HepG2 (cell line): Measurements from ENCODE around the gene PRM3. TPM values are rescaled to one million over a fixed set of nuclear protein-coding genes. Genes with fewer than 3 reads are reported as not detected.
A peak's percentile ranks its signal among the peaks of the same experiment; 100 is the strongest.

Experiments used
- ASH2L ChIP-seq: fragments of 300-600, 200-600 bp; sonication (generic); IDR thresholded peaks from 2 replicates; pipeline ENCODE4 v1.7.0; 2017; ENCODE audit warnings: low read depth, mild to moderate bottlenecking, moderate library complexity, mixed read lengths, low read length; ENCODE audit not compliant: insufficient read length
- BORCS8-MEF2B ChIP-seq: sonication (generic); formaldehyde crosslinking; IDR thresholded peaks from 2 replicates; pipeline ENCODE4 v1.8.0; 2022; ENCODE audit warnings: mild to moderate bottlenecking, missing genetic modification reagents
- ELF3 ChIP-seq: IDR thresholded peaks from 2 replicates; pipeline ENCODE4 v1.6.1; 2016; ENCODE audit warnings: missing genetic modification reagents, missing compliant biosample characterization
- GABPA ChIP-seq, 2 experiments: IDR thresholded peaks; 2 replicates each; pipeline ENCODE4 v1.6.1; 2011 to 2016; ENCODE audit warnings: low read depth in 2 of 2, low read length in 1 of 2, missing biosample characterization in 1 of 2, missing genetic modification characterization in 1 of 2
- HIVEP1 ChIP-seq: sonication (generic); formaldehyde crosslinking; IDR thresholded peaks from 2 replicates; pipeline ENCODE4 v1.4.0; 2020; ENCODE audit warnings: mild to moderate bottlenecking, missing genetic modification reagents
- HOXA5 ChIP-seq: sonication (generic); formaldehyde crosslinking; IDR thresholded peaks from 2 replicates; pipeline ENCODE4 v1.4.0; 2020; ENCODE audit warnings: missing genetic modification reagents
- KMT2B ChIP-seq: IDR thresholded peaks from 2 replicates; pipeline ENCODE4 v1.6.1; 2016; ENCODE audit warnings: missing genetic modification reagents, missing compliant biosample characterization
- XRCC5 ChIP-seq: fragments of 200-400 bp; formaldehyde crosslinking; optimal IDR thresholded peaks from 2 replicates; pipeline ENCODE3; 2017; ENCODE audit warnings: mild to moderate bottlenecking, low read length
- ZBTB3 ChIP-seq: sonication (generic); formaldehyde crosslinking; IDR thresholded peaks from 2 replicates; pipeline ENCODE4 v1.4.0; 2020; ENCODE audit warnings: low read depth, mild to moderate bottlenecking, moderate library complexity, missing genetic modification reagents, borderline replicate concordance
- ZNF17 ChIP-seq: sonication (generic); formaldehyde crosslinking; IDR thresholded peaks from 2 replicates; pipeline ENCODE4 v1.5.0; 2020; ENCODE audit warnings: mild to moderate bottlenecking, missing genetic modification reagents
- ZNF224 ChIP-seq: sonication (generic); formaldehyde crosslinking; IDR thresholded peaks from 2 replicates; pipeline ENCODE4 v1.5.0; 2020; ENCODE audit warnings: mild to moderate bottlenecking, missing genetic modification reagents
- ZNF326 ChIP-seq: sonication (generic); formaldehyde crosslinking; IDR thresholded peaks from 2 replicates; pipeline ENCODE4 v1.4.0; 2020; ENCODE audit warnings: missing genetic modification reagents, borderline replicate concordance
- ZNF441 ChIP-seq: sonication (generic); formaldehyde crosslinking; IDR thresholded peaks from 2 replicates; pipeline ENCODE4 v1.7.0; 2021; ENCODE audit warnings: missing genetic modification reagents, borderline replicate concordance
- ZNF567 ChIP-seq: sonication (generic); formaldehyde crosslinking; IDR thresholded peaks from 2 replicates; pipeline ENCODE4 v1.8.1; 2023; ENCODE audit warnings: mild to moderate bottlenecking, missing genetic modification reagents, borderline replicate concordance
- ZNF616 ChIP-seq: sonication (generic); formaldehyde crosslinking; IDR thresholded peaks from 2 replicates; pipeline ENCODE4 v1.5.0; 2020; ENCODE audit warnings: low read depth, mild to moderate bottlenecking, missing genetic modification reagents
- ZNF703 ChIP-seq: sonication (generic); formaldehyde crosslinking; IDR thresholded peaks from 2 replicates; pipeline ENCODE4 v1.5.1; 2020; ENCODE audit warnings: missing genetic modification reagents, mild to moderate bottlenecking, moderate library complexity, borderline replicate concordance
- ZNF777 ChIP-seq: sonication (generic); formaldehyde crosslinking; IDR thresholded peaks from 2 replicates; pipeline ENCODE4 v1.4.0; 2020; ENCODE audit warnings: missing genetic modification reagents
- polyA plus RNA-seq, 8 experiments: library from polyadenylated mRNA; depleted of rRNA in 3 of 8; stranded (reverse) in 7 of 8; unstranded in 1 of 8; fragments of >200 nt; fragmentation: Illumina TruSeq in 4 of 8; extraction: Trizol in 4 of 8; gene quantifications; 2 replicates each; pipeline versions ENCODE4 v1.2.1 to v1.2.3, GENCODE V29; 2011 to 2016; ENCODE audit warnings: low read depth in 4 of 8, missing spikeins in 1 of 8, mixed read lengths in 1 of 8; ENCODE audit not compliant: insufficient read depth in 1 of 8
- total RNA-seq, 5 experiments: library from RNA; depleted of rRNA; stranded (reverse); fragments of >200 nt; fragmentation: Illumina TruSeq; extraction: Trizol; gene quantifications; 2 replicates each; pipeline ENCODE4 v1.2.3, GENCODE V29; 2016; ENCODE audit warnings: low read depth in 1 of 5
- TF ChIP-seq, protein P1 (sequence below): sonication (generic); formaldehyde crosslinking; IDR thresholded peaks from 2 replicates; pipeline ENCODE4 v1.4.0; 2020; ENCODE audit warnings: low read depth, mild to moderate bottlenecking, missing genetic modification reagents
- TF ChIP-seq, protein P2 (sequence below): IDR thresholded peaks from 2 replicates; pipeline ENCODE4 v1.6.1; 2016
- TF ChIP-seq, protein P3 (sequence below): sonication (generic); formaldehyde crosslinking; IDR thresholded peaks from 2 replicates; pipeline ENCODE4 v1.4.0; 2020; ENCODE audit warnings: low read depth, mild to moderate bottlenecking, missing genetic modification reagents
- TF ChIP-seq, protein P4 (sequence below): sonication (generic); formaldehyde crosslinking; IDR thresholded peaks from 2 replicates; pipeline ENCODE4 v1.4.0; 2020; ENCODE audit warnings: missing genetic modification reagents
- TF ChIP-seq, protein P5 (sequence below): sonication (generic); formaldehyde crosslinking; conservative IDR thresholded peaks from 2 replicates; pipeline ENCODE4 v1.8.0; 2022; ENCODE audit warnings: mild to moderate bottlenecking, moderate library complexity, missing genetic modification reagents

Gene PRM3
- total and polyA plus RNA-seq, 2 of the 13 experiments (the other 11 are each of a cell fraction or from before 2014, with no cell fraction given) = not detected

DNA sequence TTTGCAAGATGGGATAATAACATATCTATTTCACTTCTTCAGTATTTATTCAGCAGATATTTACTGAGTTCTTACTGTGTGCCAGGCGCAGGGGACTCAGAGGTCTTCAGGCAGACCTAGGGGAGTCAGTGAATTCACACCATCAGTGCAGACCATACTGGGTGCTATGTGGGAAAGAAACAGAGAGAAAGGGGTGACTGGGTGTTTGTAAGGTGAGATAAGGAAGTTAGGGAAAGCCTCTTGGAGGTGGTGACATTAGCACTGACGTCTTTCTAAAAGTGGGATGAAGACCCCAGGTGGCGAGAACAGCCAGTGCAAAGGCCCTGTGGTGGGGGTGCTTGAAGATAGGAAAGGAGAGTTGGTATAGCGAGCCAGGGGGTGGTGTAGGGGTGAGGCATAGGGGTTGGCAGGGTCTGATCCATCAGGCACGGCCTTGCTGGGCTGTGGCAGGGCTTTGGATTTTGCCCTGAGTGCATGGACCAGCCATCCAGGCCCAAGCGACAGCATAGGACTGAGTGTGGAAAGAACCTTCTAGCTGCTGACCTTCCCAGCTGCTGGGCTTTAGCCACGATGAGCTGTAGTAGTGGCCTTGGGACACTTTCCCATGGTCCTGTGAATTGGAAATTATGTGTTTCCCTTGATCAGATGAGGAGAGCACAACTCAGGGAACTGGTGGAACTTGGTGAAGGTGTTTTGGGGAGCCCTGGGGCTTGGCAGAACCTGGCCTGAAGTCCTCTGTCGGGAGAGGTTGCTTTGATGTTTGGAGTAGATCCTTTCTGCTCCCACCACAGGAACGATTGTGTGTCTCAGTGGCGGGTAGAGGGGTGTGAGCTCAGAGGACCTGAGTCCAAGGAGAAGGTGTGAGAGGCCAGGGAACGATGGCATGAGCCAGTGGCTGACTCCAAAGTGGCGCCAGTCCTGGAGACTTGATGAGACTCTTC is 13.5 kb downstream of the PRM3 start (continued):
- TF ChIP-seq ZBTB3 = no peak
- no peak for TF ChIP-seq GABPA (IDR thresholded peaks at IDR 0.05; ENCODE audit: low read depth, low read length)
- no peak for TF ChIP-seq GABPA (CRISPR knock-in tag; IDR thresholded peaks at IDR 0.05; ENCODE audit: low read depth)
- TF ChIP-seq, protein P1, sequence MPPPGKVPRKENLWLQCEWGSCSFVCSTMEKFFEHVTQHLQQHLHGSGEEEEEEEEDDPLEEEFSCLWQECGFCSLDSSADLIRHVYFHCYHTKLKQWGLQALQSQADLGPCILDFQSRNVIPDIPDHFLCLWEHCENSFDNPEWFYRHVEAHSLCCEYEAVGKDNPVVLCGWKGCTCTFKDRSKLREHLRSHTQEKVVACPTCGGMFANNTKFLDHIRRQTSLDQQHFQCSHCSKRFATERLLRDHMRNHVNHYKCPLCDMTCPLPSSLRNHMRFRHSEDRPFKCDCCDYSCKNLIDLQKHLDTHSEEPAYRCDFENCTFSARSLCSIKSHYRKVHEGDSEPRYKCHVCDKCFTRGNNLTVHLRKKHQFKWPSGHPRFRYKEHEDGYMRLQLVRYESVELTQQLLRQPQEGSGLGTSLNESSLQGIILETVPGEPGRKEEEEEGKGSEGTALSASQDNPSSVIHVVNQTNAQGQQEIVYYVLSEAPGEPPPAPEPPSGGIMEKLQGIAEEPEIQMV (CRISPR knock-in tag) = no peak
- TF ChIP-seq ZNF326 (CRISPR knock-in tag) = no peak; the same call in 1 of the 2 replicates
- TF ChIP-seq ELF3 (CRISPR knock-in tag) = no peak
- TF ChIP-seq ZNF703 (CRISPR knock-in tag) = no peak
- TF ChIP-seq ZNF17 (CRISPR knock-in tag) = no peak
- no peak for TF ChIP-seq BORCS8-MEF2B (CRISPR knock-in tag)
- TF ChIP-seq ZNF616 (CRISPR knock-in tag) = peak; percentile 12; the same call in 1 of the 2 replicates
- TF ChIP-seq, protein P2, sequence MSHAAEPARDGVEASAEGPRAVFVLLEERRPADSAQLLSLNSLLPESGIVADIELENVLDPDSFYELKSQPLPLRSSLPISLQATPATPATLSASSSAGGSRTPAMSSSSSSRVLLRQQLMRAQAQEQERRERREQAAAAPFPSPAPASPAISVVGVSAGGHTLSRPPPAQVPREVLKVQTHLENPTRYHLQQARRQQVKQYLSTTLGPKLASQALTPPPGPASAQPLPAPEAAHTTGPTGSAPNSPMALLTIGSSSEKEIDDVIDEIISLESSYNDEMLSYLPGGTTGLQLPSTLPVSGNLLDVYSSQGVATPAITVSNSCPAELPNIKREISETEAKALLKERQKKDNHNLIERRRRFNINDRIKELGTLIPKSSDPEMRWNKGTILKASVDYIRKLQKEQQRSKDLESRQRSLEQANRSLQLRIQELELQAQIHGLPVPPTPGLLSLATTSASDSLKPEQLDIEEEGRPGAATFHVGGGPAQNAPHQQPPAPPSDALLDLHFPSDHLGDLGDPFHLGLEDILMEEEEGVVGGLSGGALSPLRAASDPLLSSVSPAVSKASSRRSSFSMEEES (CRISPR knock-in tag) = no peak
- peak; percentile 58; the same call in 1 of the 2 replicates for TF ChIP-seq ZNF224 (CRISPR knock-in tag)
- TF ChIP-seq HIVEP1 (CRISPR knock-in tag) = peak; percentile 27; the same call in 1 of the 2 replicates
- no peak for TF ChIP-seq HOXA5
- TF ChIP-seq, protein P3, sequence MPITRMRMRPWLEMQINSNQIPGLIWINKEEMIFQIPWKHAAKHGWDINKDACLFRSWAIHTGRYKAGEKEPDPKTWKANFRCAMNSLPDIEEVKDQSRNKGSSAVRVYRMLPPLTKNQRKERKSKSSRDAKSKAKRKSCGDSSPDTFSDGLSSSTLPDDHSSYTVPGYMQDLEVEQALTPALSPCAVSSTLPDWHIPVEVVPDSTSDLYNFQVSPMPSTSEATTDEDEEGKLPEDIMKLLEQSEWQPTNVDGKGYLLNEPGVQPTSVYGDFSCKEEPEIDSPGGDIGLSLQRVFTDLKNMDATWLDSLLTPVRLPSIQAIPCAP = no peak
- TF ChIP-seq, protein P4, sequence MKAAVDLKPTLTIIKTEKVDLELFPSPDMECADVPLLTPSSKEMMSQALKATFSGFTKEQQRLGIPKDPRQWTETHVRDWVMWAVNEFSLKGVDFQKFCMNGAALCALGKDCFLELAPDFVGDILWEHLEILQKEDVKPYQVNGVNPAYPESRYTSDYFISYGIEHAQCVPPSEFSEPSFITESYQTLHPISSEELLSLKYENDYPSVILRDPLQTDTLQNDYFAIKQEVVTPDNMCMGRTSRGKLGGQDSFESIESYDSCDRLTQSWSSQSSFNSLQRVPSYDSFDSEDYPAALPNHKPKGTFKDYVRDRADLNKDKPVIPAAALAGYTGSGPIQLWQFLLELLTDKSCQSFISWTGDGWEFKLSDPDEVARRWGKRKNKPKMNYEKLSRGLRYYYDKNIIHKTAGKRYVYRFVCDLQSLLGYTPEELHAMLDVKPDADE = no peak
- peak; percentile 65; the same call in 1 of the 2 replicates for TF ChIP-seq ZNF441
- TF ChIP-seq ASH2L = no peak
- TF ChIP-seq ZNF567 (CRISPR knock-in tag) = no peak
- TF ChIP-seq KMT2B (CRISPR knock-in tag) = peak; percentile 10; the same call in 1 of the 2 replicates
- no peak for TF ChIP-seq ZNF777 (CRISPR knock-in tag)
- peak; percentile 3 for TF ChIP-seq XRCC5
- TF ChIP-seq, protein P5, sequence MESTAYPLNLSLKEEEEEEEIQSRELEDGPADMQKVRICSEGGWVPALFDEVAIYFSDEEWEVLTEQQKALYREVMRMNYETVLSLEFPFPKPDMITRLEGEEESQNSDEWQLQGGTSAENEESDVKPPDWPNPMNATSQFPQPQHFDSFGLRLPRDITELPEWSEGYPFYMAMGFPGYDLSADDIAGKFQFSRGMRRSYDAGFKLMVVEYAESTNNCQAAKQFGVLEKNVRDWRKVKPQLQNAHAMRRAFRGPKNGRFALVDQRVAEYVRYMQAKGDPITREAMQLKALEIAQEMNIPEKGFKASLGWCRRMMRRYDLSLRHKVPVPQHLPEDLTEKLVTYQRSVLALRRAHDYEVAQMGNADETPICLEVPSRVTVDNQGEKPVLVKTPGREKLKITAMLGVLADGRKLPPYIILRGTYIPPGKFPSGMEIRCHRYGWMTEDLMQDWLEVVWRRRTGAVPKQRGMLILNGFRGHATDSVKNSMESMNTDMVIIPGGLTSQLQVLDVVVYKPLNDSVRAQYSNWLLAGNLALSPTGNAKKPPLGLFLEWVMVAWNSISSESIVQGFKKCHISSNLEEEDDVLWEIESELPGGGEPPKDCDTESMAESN (CRISPR knock-in tag) = no peak
